ENCODE data around the gene ABHD4. TPM values are rescaled to one million over a fixed set of nuclear protein-coding genes. Genes with fewer than 3 reads are reported as not detected.

The ABHD4 gene
- total RNA-seq, 4 donors from 2014 or later, result 17.1 to 38.7 (median 27.6) TPM

- H3K4me1 ChIP-seq, result peaks cover 27 to 35% of the 10 kb centered on the region in 2 donors
- peak overlapping the region; percentile 82 to 92 (median 87) for H3K27ac ChIP-seq
- DNase-seq, result no peak
- H3K4me3 ChIP-seq, result peak overlapping the region; percentile 70 to 95 (median 83)
- intact Hi-C loops (cut with DNase I; ENCODE audit: low total_unique reads), result loop anchor here (1.0 to 5.0 kb wide), 2 partner anchors 10 to 1906 kb away; partner anchors contain the start of genes ABHD4 and RNASE4
- H3K27me3 ChIP-seq, result no peaks in the 10 kb centered on the region
- H3K36me3 ChIP-seq, result no peaks in the 10 kb centered on the region
- TF ChIP-seq CTCF (IDR thresholded peaks at IDR 0.05 in 4 of 5, conservative IDR thresholded peaks at IDR 0.05 in 1 of 5) (no peak), POLR2A (IDR thresholded peaks at IDR 0.05) (no peak)
- peak in 1 of 2 donors; percentile 45 for ATAC-seq
- H3K9me3 ChIP-seq, result no peaks in the 10 kb centered on the region
- in situ Hi-C loops (cut with MboI; ENCODE audit: low sequenced_read_pairs in 4 of 4), result loop anchor here in 3 of 4 donors (25.0 kb wide), 3 partner anchors 699 to 974 kb away; partner anchors contain the start of genes HOMEZ (in 2 of the 3), AP1G2 (in 1 of the 3), BCL2L2 (in 1 of the 3) and PABPN1 (in 1 of the 3)
Measured at GRCh38 chr14:22588526-22589095, 9.5 kb upstream of the ABHD4 start.

GRCh38 chr14:22589096-22589839 lies 8.8 kb upstream of the ABHD4 start, which contains the start of gene DAD1:
Gene DAD1 (minus strand): TSS chr14:22589224. CDS start chr14:22589157, 67 bp downstream.
- no peaks in the 10 kb centered on the region for H3K9me3 ChIP-seq
- DNase-seq (peak; percentile 97 to 98), ATAC-seq (peak; percentile 100)
- no peaks in the 10 kb centered on the region for H3K27me3 ChIP-seq
- H3K4me1 ChIP-seq, result peaks cover 27 to 35% of the 10 kb centered on the region in 2 donors
- intact Hi-C loops (cut with DNase I; ENCODE audit: low total_unique reads), result loop anchor here (1.0 to 5.0 kb wide), 2 partner anchors 9 to 1907 kb away; partner anchors contain the start of genes ABHD4 and RNASE4
- TF ChIP-seq CTCF (IDR thresholded peaks at IDR 0.05 in 4 of 5, conservative IDR thresholded peaks at IDR 0.05 in 1 of 5) (peak in 1 of 5 experiments; percentile 27), POLR2A (IDR thresholded peaks at IDR 0.05) (peak; percentile 78 to 84)
- H3K27ac ChIP-seq, result peak within 1 kb of the TSS; percentile 82 to 92 (median 87)
- H3K36me3 ChIP-seq, result no peaks in the 10 kb centered on the region
- in situ Hi-C loops (cut with MboI; ENCODE audit: low sequenced_read_pairs in 4 of 4), result loop anchor here in 3 of 4 donors (25.0 kb wide), 3 partner anchors 698 to 973 kb away; partner anchors contain the start of genes HOMEZ (in 2 of the 3), AP1G2 (in 1 of the 3), BCL2L2 (in 1 of the 3) and PABPN1 (in 1 of the 3)
- H3K4me3 ChIP-seq, result peak within 1 kb of the TSS; percentile 70 to 95 (median 83)

GRCh38 chr14:22593189-22593588 lies 4.9 kb upstream of the ABHD4 start:
- H3K27me3 ChIP-seq, result no peaks in the 10 kb centered on the region
- H3K27ac ChIP-seq, result no peak overlapping the region
- no peak for TF ChIP-seq CTCF (IDR thresholded peaks at IDR 0.05 in 4 of 5, conservative IDR thresholded peaks at IDR 0.05 in 1 of 5)
- no peak for TF ChIP-seq POLR2A (IDR thresholded peaks at IDR 0.05)
- no peak for DNase-seq
- no peak overlapping the region for H3K4me3 ChIP-seq
- ATAC-seq, result no peak
- in situ Hi-C loops (cut with MboI; ENCODE audit: low sequenced_read_pairs in 4 of 4) (loop anchor here in 3 of 4 donors (10.0 to 25.0 kb wide), 4 partner anchors 172 to 969 kb away; partner anchors contain the start of genes HOMEZ (in 2 of the 3), AP1G2 (in 1 of the 3), BCL2L2 (in 1 of the 3) and OXA1L (in 1 of the 3)), intact Hi-C loops (cut with DNase I; ENCODE audit: low total_unique reads) (loop anchor here (10.0 kb wide), 1 partner anchor 712 kb away; the partner anchor contains the start of genes BCL2L2 and PPP1R3E)
- H3K36me3 ChIP-seq, result no peaks in the 10 kb centered on the region
- H3K9me3 ChIP-seq, result no peaks in the 10 kb centered on the region
- peaks cover 8 to 19% of the 10 kb centered on the region in 2 donors for H3K4me1 ChIP-seq

GRCh38 chr14:22593601-22594000 lies 4.5 kb upstream of the ABHD4 start:
- no peak overlapping the region for H3K27ac ChIP-seq
- H3K4me1 ChIP-seq, result peaks cover 7 to 15% of the 10 kb centered on the region in 2 donors
- H3K27me3 ChIP-seq, result no peaks in the 10 kb centered on the region
- no peak for ATAC-seq
- DNase-seq, result no peak
- in situ Hi-C loops (cut with MboI; ENCODE audit: low sequenced_read_pairs in 4 of 4), result loop anchor here in 3 of 4 donors (10.0 to 25.0 kb wide), 4 partner anchors 171 to 969 kb away; partner anchors contain the start of genes HOMEZ (in 2 of the 3), AP1G2 (in 1 of the 3), BCL2L2 (in 1 of the 3) and OXA1L (in 1 of the 3)
- H3K4me3 ChIP-seq, result no peak overlapping the region
- intact Hi-C loops (cut with DNase I; ENCODE audit: low total_unique reads), result loop anchor here (10.0 kb wide), 1 partner anchor 711 kb away; the partner anchor contains the start of genes BCL2L2 and PPP1R3E
- no peaks in the 10 kb centered on the region for H3K9me3 ChIP-seq
- TF ChIP-seq CTCF (IDR thresholded peaks at IDR 0.05 in 4 of 5, conservative IDR thresholded peaks at IDR 0.05 in 1 of 5) (no peak), POLR2A (IDR thresholded peaks at IDR 0.05) (no peak)
- no peaks in the 10 kb centered on the region for H3K36me3 ChIP-seq
